ENCODE data around the gene KCTD1. TPM values are rescaled to one million over a fixed set of nuclear protein-coding genes. Genes with fewer than 3 reads are reported as not detected.

Gene KCTD1
- total RNA-seq, 6 experiments from 2014 or later: 2.9 to 6.8 (median 4.8) TPM

- DNase-seq (peak in 2 of 3 donors; percentile 20 to 55), ATAC-seq (no peak)
- 60% methylated on average over 27 of the region's 69 CpGs for WGBS (ENCODE audit: insufficient coverage, low coverage, low lambda C conversion rate, missing lambda C conversion rate)
- Histone ChIP-seq H3K27me3 (peaks cover 0 to 7% of the 10 kb centered on the region in 2 donors), H3K4me1 (peaks cover 0 to 62% (median 0%) of the 10 kb centered on the region in 4 donors), H3K9me3 (no peaks in the 10 kb centered on the region), H3K36me3 (no peaks in the 10 kb centered on the region), H3K4me3 (peak overlapping the region in 2 of 3 donors; percentile 59 to 66), H3K27ac (no peak overlapping the region)
- intact Hi-C loops (cut with DNase I): loop anchor here in 1 of 2 donors (10.0 kb wide), 1 partner anchor 62 kb away; no protein-coding TSS in a partner anchor
- TF ChIP-seq POLR2A (IDR thresholded peaks at IDR 0.05): no peak
- TF ChIP-seq CTCF (IDR thresholded peaks at IDR 0.05): no peak
Observed at GRCh38 chr18:26546875-26547645, 1.3 kb downstream of the KCTD1 start.

GRCh38 chr18:26546170-26546874 is 2.0 kb downstream of the KCTD1 start:
- WGBS (ENCODE audit: insufficient coverage, low coverage, low lambda C conversion rate, missing lambda C conversion rate): 84% methylated on average over 10 of the region's 16 CpGs
- TF ChIP-seq CTCF (IDR thresholded peaks at IDR 0.05): no peak
- TF ChIP-seq POLR2A (IDR thresholded peaks at IDR 0.05): no peak
- no peak for ATAC-seq
- peaks cover 0 to 62% (median 0%) of the 10 kb centered on the region in 4 donors for H3K4me1 ChIP-seq
- no peak overlapping the region for H3K4me3 ChIP-seq
- intact Hi-C loops (cut with DNase I): loop anchor here in 1 of 2 donors (10.0 kb wide), 1 partner anchor 62 kb away; no protein-coding TSS in a partner anchor
- H3K27me3 ChIP-seq: peaks cover 0 to 6% of the 10 kb centered on the region in 2 donors
- H3K9me3 ChIP-seq: no peaks in the 10 kb centered on the region
- DNase-seq: no peak
- H3K27ac ChIP-seq: no peak overlapping the region
- H3K36me3 ChIP-seq: no peaks in the 10 kb centered on the region

DNA sequence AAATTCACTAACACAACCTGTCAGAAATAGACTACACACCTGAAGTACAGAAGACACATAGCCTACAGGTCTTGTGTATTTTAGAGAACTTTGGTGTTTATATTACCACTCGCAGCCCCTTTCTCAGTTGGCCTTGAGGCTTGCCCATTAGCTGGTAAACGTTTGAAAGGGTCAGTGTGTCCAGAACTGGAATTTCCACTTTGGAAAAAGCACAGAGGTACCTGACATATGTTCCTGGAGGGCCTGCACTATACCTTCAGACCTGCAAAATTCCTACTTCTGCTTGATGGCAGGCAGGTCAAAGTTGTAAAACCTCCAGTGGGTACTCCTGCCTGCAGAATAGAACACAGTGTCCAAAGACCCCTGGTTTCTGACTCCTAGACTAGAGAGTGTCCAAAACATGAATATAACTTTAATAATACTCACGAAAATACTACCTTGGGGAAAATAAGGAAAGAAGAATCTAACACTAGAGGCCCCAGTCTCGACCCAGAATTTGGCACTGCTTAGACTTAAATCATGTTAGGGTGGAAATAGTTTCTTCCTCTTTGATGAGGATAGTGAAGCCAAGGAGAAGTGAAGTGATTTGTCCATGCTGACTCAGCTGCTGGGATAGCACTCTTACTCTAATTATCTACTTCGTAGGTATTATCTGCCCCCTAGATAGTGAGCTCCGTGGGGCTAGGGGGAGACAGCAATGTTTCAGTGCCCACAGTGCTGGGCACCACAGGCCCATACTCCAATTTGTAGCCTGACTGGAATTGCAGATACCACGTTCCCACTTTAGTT is 2.8 kb downstream of the KCTD1 start:
- no peak for DNase-seq
- TF ChIP-seq CTCF (IDR thresholded peaks at IDR 0.05): no peak
- no peak for TF ChIP-seq POLR2A (IDR thresholded peaks at IDR 0.05)
- H3K4me1 ChIP-seq: peaks cover 0 to 56% (median 0%) of the 10 kb centered on the region in 4 donors
- no peaks in the 10 kb centered on the region for H3K27me3 ChIP-seq
- no peak overlapping the region for H3K27ac ChIP-seq
- H3K9me3 ChIP-seq: no peaks in the 10 kb centered on the region
- ATAC-seq: no peak
- WGBS (ENCODE audit: insufficient coverage, low coverage, low lambda C conversion rate, missing lambda C conversion rate): 58% methylated on average over 7 of the region's 7 CpGs
- intact Hi-C loops (cut with DNase I): loop anchor here in 1 of 2 donors (10.0 kb wide), 1 partner anchor 61 kb away; no protein-coding TSS in a partner anchor
- no peak overlapping the region for H3K4me3 ChIP-seq
- no peaks in the 10 kb centered on the region for H3K36me3 ChIP-seq

GRCh38 chr18:26544451-26544850 is 3.9 kb downstream of the KCTD1 start:
- no peaks in the 10 kb centered on the region for H3K27me3 ChIP-seq
- ATAC-seq (peak in 2 of 4 donors; percentile 28 to 42), DNase-seq (no peak)
- no peak overlapping the region for H3K27ac ChIP-seq
- no peaks in the 10 kb centered on the region for H3K36me3 ChIP-seq
- WGBS (ENCODE audit: insufficient coverage, low coverage, low lambda C conversion rate, missing lambda C conversion rate): 31% methylated on average over 4 of the region's 4 CpGs
- H3K4me1 ChIP-seq: peaks cover 0 to 47% (median 0%) of the 10 kb centered on the region in 4 donors
- no peaks in the 10 kb centered on the region for H3K9me3 ChIP-seq
- no peak for TF ChIP-seq POLR2A (IDR thresholded peaks at IDR 0.05)
- no peak for TF ChIP-seq CTCF (IDR thresholded peaks at IDR 0.05)
- intact Hi-C loops (cut with DNase I): loop anchor here in 1 of 2 donors (10.0 kb wide), 1 partner anchor 60 kb away; no protein-coding TSS in a partner anchor
- no peak overlapping the region for H3K4me3 ChIP-seq
